Body of pancreas (tissue), 4 donors: ENCODE measurements around the gene PEX14. TPM values are rescaled to one million over a fixed set of nuclear protein-coding genes. Genes with fewer than 3 reads are reported as not detected.

Experiments
- ATAC-seq: fragments of 150-250 bp; one replicate; pipeline ENCODE4 v1.9.1; 2016
- DNase-seq, 4 donors: peaks; one replicate each; pipeline ENCODE4 v3.0.0-alpha.2; 2019
- H3K27ac ChIP-seq, 4 donors: fragments of 200-600 bp; sonication (generic); 1 replicate in 3 of 4; 2 replicates in 1 of 4; pipeline versions ENCODE4 v1.5.1 to v1.6.1; 2016 to 2019; ENCODE audit warnings: mild to moderate bottlenecking in 1 of 4, mixed read lengths in 1 of 4, moderate library complexity in 1 of 4
- H3K27me3 ChIP-seq, 2 donors: fragments of 200-600 bp; sonication (generic); one replicate each; pipeline ENCODE4 v1.6.0; 2016; ENCODE audit warnings: mild to moderate bottlenecking in 1 of 2
- H3K36me3 ChIP-seq, 2 donors: fragments of 200-600 bp; sonication (generic); replicated peaks in 1 of 2; 2 replicates each; pipeline ENCODE4 v1.5.1; 2016; ENCODE audit warnings: low read depth in 2 of 2; ENCODE audit not compliant: insufficient read depth in 1 of 2
- H3K4me1 ChIP-seq: fragments of 200-600 bp; sonication (generic); one replicate; pipeline ENCODE4 v1.6.0; 2016
- H3K4me3 ChIP-seq, 2 donors: fragments of 200-600 bp; sonication (generic); 1 replicate in 1 of 2; 2 replicates in 1 of 2; pipeline ENCODE4 v1.5.1; 2016 to 2019
- H3K9me3 ChIP-seq, 3 donors: fragments of 200-600 bp; sonication (generic); 1 replicate in 2 of 3; 2 replicates in 1 of 3; pipeline ENCODE4 v1.5.1; 2016
- CTCF ChIP-seq, 7 experiments: fragments of 450-650 bp in 4 of 7; fragments of 200-600 bp in 3 of 7; sonication (generic) in 3 of 7; IDR thresholded peaks; one replicate each; pipeline ENCODE4 v1.5.1; 2016 to 2019; ENCODE audit warnings: antibody characterized with exemption in 7 of 7
- POLR2A ChIP-seq, 3 donors: fragments of 450-650 bp; IDR thresholded peaks; one replicate each; pipeline ENCODE4 v1.6.1; 2016; ENCODE audit warnings: antibody characterized with exemption in 3 of 3, mild to moderate bottlenecking in 2 of 3
- WGBS, 2 donors: methylation state at CpG; one replicate each; pipeline ENCODE4 v1.1.5; 2017; 5-methylcytosine and 5-hydroxymethylcytosine counted together
- intact Hi-C: fragments of 100-400 bp; cut with DNase I; formaldehyde crosslinking; loops from one replicate; pipeline ENCODE4 v1.15.1; 2023
- total RNA-seq, 2 donors: library from RNA; depleted of rRNA; stranded (reverse); fragments of >200 nt; gene quantifications; one replicate each; pipeline ENCODE4 v1.1.0, GENCODE V29; 2016

PEX14 gene
- total RNA-seq, 2 donors from 2014 or later, result 8.6 to 8.8 TPM

- no peak for ATAC-seq
- 95 to 97% methylated on average over 5 of the region's 5 CpGs for WGBS, 2 donors
- Histone ChIP-seq H3K27ac (no peak overlapping the region), H3K36me3 (no peaks in the 10 kb centered on the region), H3K9me3 (no peaks in the 10 kb centered on the region), H3K27me3 (no peaks in the 10 kb centered on the region), H3K4me1 (peaks cover 5% of the 10 kb centered on the region), H3K4me3 (no peak overlapping the region)
- TF ChIP-seq POLR2A (IDR thresholded peaks at IDR 0.05) (no peak), CTCF (IDR thresholded peaks at IDR 0.05) (no peak)
- no peak for DNase-seq
- intact Hi-C loops, result no loop called here
These were observed 111.4 kb downstream of the PEX14 start for GRCh38 chr1:10586125-10586524.

GRCh38 chr1:10588640-10589039 is 113.9 kb downstream of the PEX14 start:
- H3K9me3 ChIP-seq, result no peaks in the 10 kb centered on the region
- DNase-seq, result no peak
- no peak overlapping the region for H3K4me3 ChIP-seq
- H3K27me3 ChIP-seq, result no peaks in the 10 kb centered on the region
- H3K27ac ChIP-seq, result no peak overlapping the region
- 94 to 99% methylated on average over 5 of the region's 5 CpGs for WGBS, 2 donors
- intact Hi-C loops, result no loop called here
- H3K4me1 ChIP-seq, result peaks cover 17% of the 10 kb centered on the region
- ATAC-seq, result no peak
- TF ChIP-seq POLR2A (IDR thresholded peaks at IDR 0.05) (no peak), CTCF (IDR thresholded peaks at IDR 0.05) (no peak)
- H3K36me3 ChIP-seq, result no peaks in the 10 kb centered on the region

- Histone ChIP-seq H3K27me3 (no peaks in the 10 kb centered on the region), H3K36me3 (no peaks in the 10 kb centered on the region), H3K27ac (no peak overlapping the region), H3K9me3 (no peaks in the 10 kb centered on the region), H3K4me1 (peaks cover 17% of the 10 kb centered on the region), H3K4me3 (no peak overlapping the region)
- ATAC-seq, result no peak
- TF ChIP-seq POLR2A (IDR thresholded peaks at IDR 0.05) (no peak), CTCF (IDR thresholded peaks at IDR 0.05) (no peak)
- intact Hi-C loops, result no loop called here
- DNase-seq, result no peak
- WGBS, 2 donors, result 95 to 100% methylated on average over 4 to 5 of the region's 5 CpGs
These were observed 114.3 kb downstream of the PEX14 start for GRCh38 chr1:10589074-10589473.

- H3K9me3 ChIP-seq, result no peaks in the 10 kb centered on the region
- H3K27me3 ChIP-seq, result no peaks in the 10 kb centered on the region
- intact Hi-C loops, result no loop called here
- DNase-seq (no peak), ATAC-seq (no peak)
- H3K36me3 ChIP-seq, result no peaks in the 10 kb centered on the region
- 26 to 28% methylated on average over 4 of the region's 4 CpGs for WGBS, 2 donors
- H3K4me3 ChIP-seq, result no peak overlapping the region
- H3K27ac ChIP-seq, result no peak overlapping the region
- TF ChIP-seq CTCF (IDR thresholded peaks at IDR 0.05) (no peak), POLR2A (IDR thresholded peaks at IDR 0.05) (no peak)
- peaks cover 30% of the 10 kb centered on the region for H3K4me1 ChIP-seq
These were observed 116.3 kb downstream of the PEX14 start for GRCh38 chr1:10591010-10591409.

GRCh38 chr1:10592373-10592772 is 117.6 kb downstream of the PEX14 start:
- 58 to 60% methylated on average over 5 of the region's 5 CpGs for WGBS, 2 donors
- Histone ChIP-seq H3K4me1 (peaks cover 30% of the 10 kb centered on the region), H3K9me3 (no peaks in the 10 kb centered on the region), H3K36me3 (no peaks in the 10 kb centered on the region), H3K4me3 (no peak overlapping the region), H3K27me3 (no peaks in the 10 kb centered on the region), H3K27ac (no peak overlapping the region)
- TF ChIP-seq POLR2A (IDR thresholded peaks at IDR 0.05), result no peak
- TF ChIP-seq CTCF (IDR thresholded peaks at IDR 0.05), result no peak
- DNase-seq (no peak), ATAC-seq (no peak)
- intact Hi-C loops, result no loop called here
